ENCODE data around the gene RSAD2. TPM values are rescaled to one million over a fixed set of nuclear protein-coding genes. Genes with fewer than 3 reads are reported as not detected.
"Not testable (repeated sequence)": the region's sequence is repeated elsewhere in the genome, so short reads cannot be mapped to it uniquely, and the experiment has no call there.

The RSAD2 gene
- total RNA-seq, 3 donors from 2014 or later, result 0.33 to 4.8 (median 2.9) TPM

DNA sequence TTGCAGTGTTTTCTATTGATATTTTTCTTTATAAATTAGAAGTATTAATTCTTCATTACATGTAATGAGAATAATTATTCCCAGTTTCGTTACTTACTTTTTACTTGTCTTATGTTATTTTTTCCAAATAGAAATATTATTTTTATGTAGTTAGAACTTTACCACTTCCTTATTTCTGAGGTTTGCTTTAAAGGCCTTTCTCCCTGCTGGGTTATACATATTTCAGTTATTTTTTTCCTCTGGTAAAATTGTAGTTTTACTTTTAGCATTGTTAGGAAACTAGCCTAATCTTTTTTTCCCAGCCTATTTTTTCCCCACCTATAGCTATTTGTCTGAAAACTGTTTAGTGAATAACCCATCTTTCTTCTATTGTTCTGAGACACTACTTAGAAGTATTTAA lies 56.8 kb downstream of the RSAD2 start:
- DNase-seq (ENCODE audit: low spot score in 2 of 2), result no peak
- Histone ChIP-seq H3K4me1 (no peaks in the 10 kb centered on the region), H3K27ac (no peak overlapping the region), H3K4me3 (no peak overlapping the region), H3K27me3 (no peaks in the 10 kb centered on the region), H3K36me3 (no peaks in the 10 kb centered on the region), H3K9me3 (no peaks in the 10 kb centered on the region)
- intact Hi-C loops (cut with DNase I; ENCODE audit: low total_unique reads), result no loop called here
- TF ChIP-seq POLR2AphosphoS5 (IDR thresholded peaks at IDR 0.05), result no peak
- no peak for TF ChIP-seq POLR2A (IDR thresholded peaks at IDR 0.05)
- no peak for TF ChIP-seq CTCF (IDR thresholded peaks at IDR 0.05)

- Histone ChIP-seq H3K4me1 (no peaks in the 10 kb centered on the region), H3K9me3 (no peaks in the 10 kb centered on the region), H3K27ac (no peak overlapping the region), H3K27me3 (no peaks in the 10 kb centered on the region), H3K4me3 (no peak overlapping the region), H3K36me3 (no peaks in the 10 kb centered on the region)
- TF ChIP-seq POLR2AphosphoS5 (IDR thresholded peaks at IDR 0.05), result no peak
- no peak for TF ChIP-seq CTCF (IDR thresholded peaks at IDR 0.05)
- no peak for TF ChIP-seq POLR2A (IDR thresholded peaks at IDR 0.05)
- intact Hi-C loops (cut with DNase I; ENCODE audit: low total_unique reads), result no loop called here
- no peak for DNase-seq (ENCODE audit: low spot score in 2 of 2)
Measured at GRCh38 chr2:6934758-6935651, 57.4 kb downstream of the RSAD2 start.

DNA sequence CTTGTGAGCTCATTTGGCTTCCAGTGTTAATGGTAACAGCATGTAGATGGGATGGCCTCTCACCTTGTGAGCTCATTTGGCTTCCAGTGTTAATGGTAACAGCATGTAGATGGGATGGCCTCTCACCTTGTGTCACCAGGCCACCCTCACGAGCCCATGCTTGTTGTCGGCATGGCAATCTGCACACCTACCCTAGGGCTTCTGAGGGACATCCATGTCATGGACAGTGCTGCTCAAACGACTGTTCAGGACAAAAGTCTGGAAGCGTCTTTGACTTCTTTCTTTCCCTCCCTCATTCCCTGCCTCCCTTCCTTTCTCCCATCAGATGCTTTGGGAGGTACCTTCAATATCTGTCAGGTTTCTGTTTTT lies 58.1 kb downstream of the RSAD2 start:
- H3K27ac ChIP-seq; H3K9me3 ChIP-seq; H3K36me3 ChIP-seq; intact Hi-C loops (cut with DNase I; ENCODE audit: low total_unique reads); DNase-seq (ENCODE audit: low spot score in 2 of 2); H3K4me1 ChIP-seq; H3K27me3 ChIP-seq; H3K4me3 ChIP-seq: not testable (repeated sequence)

DNA sequence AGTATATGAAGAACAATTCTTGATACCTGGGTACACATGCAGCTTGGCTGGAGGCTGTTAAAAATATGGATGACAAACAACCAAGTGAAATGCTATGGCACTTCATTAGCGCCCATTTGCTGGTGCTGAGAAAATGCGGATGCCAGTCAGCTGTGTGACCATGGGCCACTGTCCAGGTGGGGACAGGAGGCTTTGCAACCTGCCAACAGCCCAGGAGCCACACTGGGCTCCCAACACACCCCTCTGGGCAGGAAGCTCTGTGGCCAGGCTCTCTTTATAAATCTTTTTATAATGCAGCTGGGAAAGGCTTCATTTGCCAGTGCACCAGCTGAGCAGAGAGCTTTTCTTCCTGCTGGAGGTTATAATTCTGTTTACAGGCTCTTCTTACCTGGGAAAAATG lies 59.6 kb downstream of the RSAD2 start:
- Histone ChIP-seq H3K9me3 (no peaks in the 10 kb centered on the region), H3K27ac (no peak overlapping the region), H3K27me3 (no peaks in the 10 kb centered on the region), H3K4me3 (no peak overlapping the region), H3K36me3 (no peaks in the 10 kb centered on the region), H3K4me1 (no peaks in the 10 kb centered on the region)
- intact Hi-C loops (cut with DNase I; ENCODE audit: low total_unique reads), result no loop called here
- no peak for DNase-seq (ENCODE audit: low spot score in 2 of 2)
- TF ChIP-seq POLR2A (IDR thresholded peaks at IDR 0.05) (no peak), POLR2AphosphoS5 (IDR thresholded peaks at IDR 0.05) (no peak), CTCF (IDR thresholded peaks at IDR 0.05) (no peak)

DNA sequence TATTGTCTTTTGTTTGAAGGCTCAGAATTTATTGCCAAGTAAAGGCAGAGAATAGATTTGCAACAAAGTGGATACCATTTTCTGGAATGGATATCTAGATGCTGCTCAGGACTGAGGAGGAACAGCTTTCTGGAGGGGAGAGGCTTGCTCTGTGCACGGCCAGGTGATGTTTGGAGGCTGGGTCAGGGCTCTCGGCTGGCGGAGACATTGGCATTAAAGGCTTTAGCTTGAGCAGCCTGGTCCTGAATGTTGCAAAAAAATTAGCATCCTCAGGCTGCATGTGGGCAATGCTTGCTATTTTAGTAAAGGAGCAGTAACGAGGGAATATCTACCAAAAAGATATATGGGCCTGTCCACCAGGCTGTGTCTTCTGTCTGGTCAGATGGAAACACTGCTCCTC lies 60.0 kb downstream of the RSAD2 start:
- Histone ChIP-seq H3K27ac (no peak overlapping the region), H3K27me3 (no peaks in the 10 kb centered on the region), H3K4me3 (no peak overlapping the region), H3K9me3 (no peaks in the 10 kb centered on the region), H3K4me1 (no peaks in the 10 kb centered on the region), H3K36me3 (no peaks in the 10 kb centered on the region)
- TF ChIP-seq CTCF (IDR thresholded peaks at IDR 0.05) (no peak), POLR2A (IDR thresholded peaks at IDR 0.05) (no peak), POLR2AphosphoS5 (IDR thresholded peaks at IDR 0.05) (no peak)
- DNase-seq (ENCODE audit: low spot score in 2 of 2), result no peak
- intact Hi-C loops (cut with DNase I; ENCODE audit: low total_unique reads), result no loop called here

Measured in breast epithelium (tissue), 4 donors.